ENCODE results near the gene ADPGK. TPM values are rescaled to one million over a fixed set of nuclear protein-coding genes. Genes with fewer than 3 reads are reported as not detected.

Gene ADPGK
- total RNA-seq, 3 donors from 2014 or later (not counting 1 experiment from before 2014, with no cell fraction given), result 99.8 to 113 (median 101) TPM

- Mint-ChIP-seq H3K27ac (no peak overlapping the region), H3K36me3 (no peaks in the 10 kb centered on the region), H3K27me3 (ENCODE audit: low read depth in 2 of 2) (peaks cover 11 to 25% of the 10 kb centered on the region in 2 donors), H3K4me3 (no peak overlapping the region), H3K9me3 (no peaks in the 10 kb centered on the region), H3K4me1 (peaks cover 8 to 9% of the 10 kb centered on the region in 2 donors)
- Histone ChIP-seq H3K36me3 (ENCODE audit: control insufficient read depth, insufficient read depth, low read length) (no peaks in the 10 kb centered on the region), H3K4me1 (ENCODE audit: control insufficient read depth, insufficient read depth, low read length) (peaks cover 10% of the 10 kb centered on the region), H3K4me3 (ENCODE audit: low read length) (no peak overlapping the region), H3K27me3 (ENCODE audit: control insufficient read depth, insufficient read depth, low read length) (no peaks in the 10 kb centered on the region), H3K27ac (ENCODE audit: low read length) (no peak overlapping the region), H3K9me3 (ENCODE audit: control insufficient read depth, insufficient read depth, low read length) (no peaks in the 10 kb centered on the region)
- no peak for TF ChIP-seq CTCF (IDR thresholded peaks at IDR 0.05)
- DNase-seq, result no peak
- intact Hi-C loops (cut with micrococcal nuclease), result loop anchor here (10.0 kb wide), 1 partner anchor 162 kb away; no protein-coding TSS in a partner anchor
- WGBS (ENCODE audit: insufficient coverage), result 60% methylated on average over 1 of the region's 1 CpG
- no peak for ATAC-seq
These were observed 19.4 kb upstream of the ADPGK start for GRCh38 chr15:72803006-72803405.

DNA sequence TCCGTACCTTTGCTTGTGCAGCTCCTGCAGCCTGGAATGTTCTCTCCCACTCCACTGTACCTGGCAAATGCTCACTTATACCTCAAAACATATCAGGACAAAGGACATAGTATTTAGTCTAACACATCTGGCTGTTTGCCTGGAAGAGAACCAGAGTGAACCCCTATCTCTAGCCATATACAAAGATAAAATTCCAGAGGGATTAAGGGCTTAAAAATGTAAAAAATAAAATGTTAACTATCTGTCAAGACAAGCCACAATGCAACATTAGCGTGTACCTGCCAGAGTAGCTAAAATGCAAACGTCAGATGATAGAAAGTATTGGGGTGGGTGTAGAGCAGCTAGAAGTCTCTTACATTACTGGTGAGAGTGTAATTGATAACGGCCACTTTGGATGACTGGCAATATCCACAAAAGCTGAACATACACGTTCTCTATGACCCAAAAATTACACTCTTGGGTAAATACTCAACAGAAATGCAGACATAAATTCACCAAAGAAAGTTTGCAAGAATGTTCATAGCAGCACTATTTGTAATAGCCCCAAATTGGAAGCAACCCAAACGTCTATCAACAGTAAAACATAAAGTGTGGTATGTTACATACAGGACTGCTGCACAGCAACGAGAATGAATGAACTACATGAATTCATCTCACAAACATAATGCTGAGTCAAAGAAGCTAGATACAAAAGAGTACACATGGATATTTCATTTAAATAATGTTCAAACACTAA is 18.2 kb upstream of the ADPGK start:
- Mint-ChIP-seq H3K27ac (no peak overlapping the region), H3K36me3 (no peaks in the 10 kb centered on the region), H3K4me3 (no peak overlapping the region), H3K27me3 (ENCODE audit: low read depth in 2 of 2) (peaks cover 11 to 25% of the 10 kb centered on the region in 2 donors), H3K4me1 (peaks cover 12 to 19% of the 10 kb centered on the region in 2 donors), H3K9me3 (no peaks in the 10 kb centered on the region)
- intact Hi-C loops (cut with micrococcal nuclease), result loop anchor here (10.0 kb wide), 1 partner anchor 163 kb away; no protein-coding TSS in a partner anchor
- H3K27me3 ChIP-seq (ENCODE audit: control insufficient read depth, insufficient read depth, low read length), result peaks cover 7% of the 10 kb centered on the region
- no peaks in the 10 kb centered on the region for H3K9me3 ChIP-seq (ENCODE audit: control insufficient read depth, insufficient read depth, low read length)
- no peaks in the 10 kb centered on the region for H3K36me3 ChIP-seq (ENCODE audit: control insufficient read depth, insufficient read depth, low read length)
- no peak overlapping the region for H3K27ac ChIP-seq (ENCODE audit: low read length)
- no peak for TF ChIP-seq CTCF (IDR thresholded peaks at IDR 0.05)
- DNase-seq (no peak), ATAC-seq (no peak)
- WGBS (ENCODE audit: insufficient coverage), result 96% methylated on average over 3 of the region's 7 CpGs
- H3K4me3 ChIP-seq (ENCODE audit: low read length), result no peak overlapping the region
- H3K4me1 ChIP-seq (ENCODE audit: control insufficient read depth, insufficient read depth, low read length), result peaks cover 15% of the 10 kb centered on the region

GRCh38 chr15:72800833-72801481 is 17.4 kb upstream of the ADPGK start:
- H3K4me1 Mint-ChIP-seq, result peaks cover 16 to 23% of the 10 kb centered on the region in 2 donors
- peaks cover 15 to 25% of the 10 kb centered on the region in 2 donors for H3K27me3 Mint-ChIP-seq (ENCODE audit: low read depth in 2 of 2)
- ATAC-seq, result no peak
- Histone ChIP-seq H3K27ac (ENCODE audit: low read length) (no peak overlapping the region), H3K9me3 (ENCODE audit: control insufficient read depth, insufficient read depth, low read length) (no peaks in the 10 kb centered on the region), H3K36me3 (ENCODE audit: control insufficient read depth, insufficient read depth, low read length) (no peaks in the 10 kb centered on the region), H3K4me1 (ENCODE audit: control insufficient read depth, insufficient read depth, low read length) (peaks cover 19% of the 10 kb centered on the region), H3K4me3 (ENCODE audit: low read length) (no peak overlapping the region), H3K27me3 (ENCODE audit: control insufficient read depth, insufficient read depth, low read length) (peaks cover 13% of the 10 kb centered on the region)
- no peaks in the 10 kb centered on the region for H3K9me3 Mint-ChIP-seq
- no peak overlapping the region for H3K27ac Mint-ChIP-seq
- WGBS (ENCODE audit: insufficient coverage), result 72% methylated on average over 6 of the region's 8 CpGs
- intact Hi-C loops (cut with micrococcal nuclease), result loop anchor here (10.0 kb wide), 1 partner anchor 164 kb away; no protein-coding TSS in a partner anchor
- no peak for DNase-seq
- no peak for TF ChIP-seq CTCF (IDR thresholded peaks at IDR 0.05)
- no peak overlapping the region for H3K4me3 Mint-ChIP-seq
- no peaks in the 10 kb centered on the region for H3K36me3 Mint-ChIP-seq
